Measurements from ENCODE around the gene RSBN1. TPM values are rescaled to one million over a fixed set of nuclear protein-coding genes. Genes with fewer than 3 reads are reported as not detected.

The RSBN1 gene
- 40.4 and 41.8 TPM in 2 replicates for total RNA-seq (2013; cell fraction: nucleolus; rRNA removed)
- total RNA-seq (2014; rRNA removed) (8.5 and 10.6 TPM in 2 replicates), total RNA-seq (2014; rRNA removed; fragmentation: Illumina TruSeq; extraction: Trizol) (12.1 and 12.4 TPM in 2 replicates), total RNA-seq (2021) (13.1 and 19.0 TPM in 2 replicates), polyA plus RNA-seq (2011; rRNA removed) (26.8 and 39.6 TPM in 2 replicates), polyA plus RNA-seq (2014; fragmentation: Illumina TruSeq; extraction: Trizol) (10.6 and 11.1 TPM in 2 replicates), polyA plus RNA-seq (2014; fragmentation: Nextera tagmentation; extraction: Ambion mirVana) (10 to 100 TPM in 1 of 2 experiments, 1 to 10 TPM in 1; 2.9 to 10.5 TPM), polyA plus RNA-seq (2014; rRNA removed) (6.5 and 8.4 TPM in 2 replicates), polyA plus RNA-seq (2016; fragmentation: Nextera tagmentation; extraction: Ambion mirVana) (10 to 100 TPM; 12.5 to 13.3 TPM), polyA minus RNA-seq (2011; rRNA and poly(A)+ RNA removed) (56.2 and 120 TPM in 2 replicates), Bru-seq, nascent RNA (percentile 88 among the genes with signal in this experiment), BruChase-seq, experiment 1, labeled RNA remaining after a 6-hour chase (percentile 72 among the genes with signal in this experiment), BruChase-seq, experiment 2, labeled RNA remaining after a 2-hour chase (percentile 85 among the genes with signal in this experiment)
- polyA plus RNA-seq (2011; ENCODE audit: low read depth), result 4.3 TPM
- 11.4 and 12.8 TPM in 2 replicates for polyA plus RNA-seq (2011; cell fraction: cytosol; rRNA removed)
- polyA plus RNA-seq (2011; cell fraction: nucleus; rRNA removed), result 13.4 and 22.1 TPM in 2 replicates
- 7.2 and 14.6 TPM in 2 replicates for polyA plus RNA-seq (2012)
- polyA minus RNA-seq (2011; cell fraction: cytosol; rRNA and poly(A)+ RNA removed), result 19.8 and 26.3 TPM in 2 replicates
- polyA minus RNA-seq (2011; cell fraction: nucleus; rRNA and poly(A)+ RNA removed), result 16.7 and 22.0 TPM in 2 replicates
- long read RNA-seq, experiment 1, full-length matches to known transcripts, result 3 of 9 reads
- long read RNA-seq, experiment 1, partial matches to known transcripts, result 4 of 9 reads
- long read RNA-seq, experiment 1, other reads (novel, unspliced or antisense), result 2 of 9 reads
- long read RNA-seq, experiment 2, full-length matches to known transcripts, result 5 of 23 reads
- long read RNA-seq, experiment 2, partial matches to known transcripts, result 2 of 23 reads
- long read RNA-seq, experiment 2, other reads (novel, unspliced or antisense), result 16 of 23 reads

- in situ Hi-C loops (cut with MboI), result no loop called here
- H4K20me1 ChIP-seq (ENCODE audit: control insufficient read depth, insufficient read depth), result no peaks in the 10 kb centered on the region
- ChIA-PET POLR2A (interaction anchor here (0.6 to 2.9 kb wide), 14 partner anchors 8 to 127 kb away, joined by 3 to 24 read pairs (median 4); partner anchors contain the start of gene PHTF1), SMC1A (ENCODE audit: uncharacterized antibody, unreplicated experiment) (interaction anchor here (0.9 to 4.9 kb wide), 13 partner anchors 11 to 136 kb away, joined by 3 to 42 read pairs (median 7); partner anchors contain the start of gene PHTF1), RAD21 (ENCODE audit: unreplicated experiment) (interaction anchor here (0.8 to 3.0 kb wide), 17 partner anchors 11 to 119 kb away, joined by 3 to 55 read pairs (median 4); partner anchors contain the start of genes AP4B1 and PHTF1), CTCF (interaction anchor here (0.6 to 2.4 kb wide), 11 partner anchors 18 to 125 kb away, joined by 3 to 7 read pairs (median 4); partner anchors contain the start of genes AP4B1 and PHTF1)
- no peaks in the 10 kb centered on the region for H3K27me3 ChIP-seq (replicated peaks in 1 of 2; ENCODE audit: control insufficient read depth in 2 of 2, insufficient read depth in 2 of 2, low read length in 1 of 2)
- H3K79me2 ChIP-seq (ENCODE audit: control insufficient read depth, insufficient read depth, low read length), result peaks cover 46% of the 10 kb centered on the region
- no peaks in the 10 kb centered on the region for H3K4me1 ChIP-seq (ENCODE audit: control insufficient read depth, insufficient read depth, low read length)
- H3K4me2 ChIP-seq (ENCODE audit: control insufficient read depth, insufficient read depth), result peak within 1 kb of the TSS; percentile 58
- WGBS (ENCODE audit: insufficient coverage, insufficient replicate concordance, low lambda C conversion rate, missing lambda C conversion rate), result under 1% methylated on average over 75 of the region's 82 CpGs
- DNase-seq (ENCODE audit: low read depth, low spot score) (peak; percentile 96), FAIRE-seq (peak; percentile 95), ATAC-seq (peak; percentile 92)
- intact Hi-C loops (cut with micrococcal nuclease; ENCODE audit: unreplicated experiment), result loop anchor here (1.0 to 2.0 kb wide), 2 partner anchors 53 to 93 kb away; partner anchors contain the start of genes DCLRE1B and PHTF1
- H3K27ac ChIP-seq (ENCODE audit: control insufficient read depth, insufficient read depth), result peak within 1 kb of the TSS; percentile 72
- peak within 1 kb of the TSS; percentile 78 for H3K9ac ChIP-seq (ENCODE audit: control insufficient read depth, insufficient read depth, low read length)
- peak within 1 kb of the TSS; percentile 92 for H3K4me3 ChIP-seq
- peak within 1 kb of the TSS; percentile 68 for H2AFZ ChIP-seq (ENCODE audit: control insufficient read depth, low read depth, low read length)
- no peaks in the 10 kb centered on the region; the same call in 2 of the 3 replicates for H3K9me3 ChIP-seq (replicated peaks; ENCODE audit: control insufficient read depth, insufficient read depth, low read length)
- peaks cover 0 to 5% of the 10 kb centered on the region in 2 experiments; a peak in 1 of 4 replicates for H3K36me3 ChIP-seq (ENCODE audit: control insufficient read depth in 2 of 2, insufficient read depth in 2 of 2, low read length in 1 of 2)
- BruUV-seq (replicated peaks), result TSS peak; percentile 75
- TF ChIP-seq, protein P1, sequence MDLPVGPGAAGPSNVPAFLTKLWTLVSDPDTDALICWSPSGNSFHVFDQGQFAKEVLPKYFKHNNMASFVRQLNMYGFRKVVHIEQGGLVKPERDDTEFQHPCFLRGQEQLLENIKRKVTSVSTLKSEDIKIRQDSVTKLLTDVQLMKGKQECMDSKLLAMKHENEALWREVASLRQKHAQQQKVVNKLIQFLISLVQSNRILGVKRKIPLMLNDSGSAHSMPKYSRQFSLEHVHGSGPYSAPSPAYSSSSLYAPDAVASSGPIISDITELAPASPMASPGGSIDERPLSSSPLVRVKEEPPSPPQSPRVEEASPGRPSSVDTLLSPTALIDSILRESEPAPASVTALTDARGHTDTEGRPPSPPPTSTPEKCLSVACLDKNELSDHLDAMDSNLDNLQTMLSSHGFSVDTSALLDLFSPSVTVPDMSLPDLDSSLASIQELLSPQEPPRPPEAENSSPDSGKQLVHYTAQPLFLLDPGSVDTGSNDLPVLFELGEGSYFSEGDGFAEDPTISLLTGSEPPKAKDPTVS (IDR thresholded peaks at IDR 0.05; ENCODE audit: low read depth, low read length), result peak; percentile 69; the same call in 1 of the 2 replicates
- no peak for TF ChIP-seq CHD1 (IDR thresholded peaks at IDR 0.05; ENCODE audit: low read depth, low read length)
- TF ChIP-seq CREB1 (IDR thresholded peaks at IDR 0.05; ENCODE audit: low read depth), result peak; percentile 88
- TF ChIP-seq BACH1 (IDR thresholded peaks at IDR 0.05; ENCODE audit: borderline replicate concordance), result 0 out of 2 replicates have a peak, but pooled peaks have one; percentile 60
- TF ChIP-seq SPI1 (IDR thresholded peaks at IDR 0.05; ENCODE audit: borderline replicate concordance, insufficient read depth, low read depth, low read length), result no peak
- TF ChIP-seq, protein P2, sequence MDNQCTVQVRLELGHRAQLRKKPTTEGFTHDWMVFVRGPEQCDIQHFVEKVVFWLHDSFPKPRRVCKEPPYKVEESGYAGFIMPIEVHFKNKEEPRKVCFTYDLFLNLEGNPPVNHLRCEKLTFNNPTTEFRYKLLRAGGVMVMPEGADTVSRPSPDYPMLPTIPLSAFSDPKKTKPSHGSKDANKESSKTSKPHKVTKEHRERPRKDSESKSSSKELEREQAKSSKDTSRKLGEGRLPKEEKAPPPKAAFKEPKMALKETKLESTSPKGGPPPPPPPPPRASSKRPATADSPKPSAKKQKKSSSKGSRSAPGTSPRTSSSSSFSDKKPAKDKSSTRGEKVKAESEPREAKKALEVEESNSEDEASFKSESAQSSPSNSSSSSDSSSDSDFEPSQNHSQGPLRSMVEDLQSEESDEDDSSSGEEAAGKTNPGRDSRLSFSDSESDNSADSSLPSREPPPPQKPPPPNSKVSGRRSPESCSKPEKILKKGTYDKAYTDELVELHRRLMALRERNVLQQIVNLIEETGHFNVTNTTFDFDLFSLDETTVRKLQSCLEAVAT (IDR thresholded peaks at IDR 0.05), result peak; percentile 79; the same call in 1 of the 2 replicates
- 0 out of 2 replicates have a peak, but pooled peaks have one; percentile 32 for TF ChIP-seq NFYB (IDR thresholded peaks at IDR 0.05; ENCODE audit: insufficient read depth, low read depth, low read length)
- TF ChIP-seq NFIC (IDR thresholded peaks at IDR 0.05; ENCODE audit: low read depth, low read length), result no peak; the same call in 1 of the 2 replicates
- no peak for TF ChIP-seq CTCF (IDR thresholded peaks at IDR 0.05 in 2 of 3, conservative IDR thresholded peaks at IDR 0.05 in 1 of 3; ENCODE audit: control insufficient read depth in 2 of 3, extremely low read depth in 1 of 3, insufficient read depth in 1 of 3, low read depth in 3 of 3, low read length in 3 of 3)
- peak; percentile 67; the same call in 1 of the 2 replicates for TF ChIP-seq MEF2A (IDR thresholded peaks at IDR 0.05; ENCODE audit: insufficient read depth, low read depth, low read length)
These were observed at the start of gene RSBN1 for GRCh38 chr1:113811888-113812660. Gene RSBN1, minus strand, starts transcription at chr1:113812476. Its CDS starts 64 bp downstream, at chr1:113812412.

Measured in GM12878 (cell line).